ENCODE measurements around the gene ZNF689. TPM values are rescaled to one million over a fixed set of nuclear protein-coding genes. Genes with fewer than 3 reads are reported as not detected.

Gene ZNF689
- total and polyA plus RNA-seq, 2 of the 13 experiments (the other 11 are each of a cell fraction or from before 2014, with no cell fraction given): 9.7 to 19.5 TPM

- TF ChIP-seq ZC3H13 (CRISPR knock-in tag; IDR thresholded peaks at IDR 0.05): no peak
- no peak for TF ChIP-seq TSC22D2 (CRISPR knock-in tag; IDR thresholded peaks at IDR 0.05; ENCODE audit: borderline replicate concordance)
- no peak for TF ChIP-seq NRL (CRISPR knock-in tag; IDR thresholded peaks at IDR 0.05; ENCODE audit: borderline replicate concordance)
- TF ChIP-seq MXD1 (CRISPR knock-in tag; IDR thresholded peaks at IDR 0.05): peak; percentile 16; the same call in 1 of the 2 replicates
- TF ChIP-seq ZNF333 (CRISPR knock-in tag; IDR thresholded peaks at IDR 0.05; ENCODE audit: borderline replicate concordance): no peak; the same call in 1 of the 2 replicates
- no peak for TF ChIP-seq ZNF24 (IDR thresholded peaks at IDR 0.05)
- no peak for TF ChIP-seq NR0B2 (CRISPR knock-in tag; IDR thresholded peaks at IDR 0.05)
- peak; percentile 39; the same call in 1 of the 2 replicates for TF ChIP-seq KDM5B (CRISPR knock-in tag; IDR thresholded peaks at IDR 0.05; ENCODE audit: borderline replicate concordance)
- no peak for TF ChIP-seq E2F2 (CRISPR knock-in tag; IDR thresholded peaks at IDR 0.05; ENCODE audit: borderline replicate concordance)
- TF ChIP-seq EP300 (IDR thresholded peaks at IDR 0.05; ENCODE audit: low read depth in 2 of 2, low read length in 2 of 2): no peak
- TF ChIP-seq EP300 (CRISPR knock-in tag; IDR thresholded peaks at IDR 0.05; ENCODE audit: borderline replicate concordance): peak; percentile 6; the same call in 1 of the 2 replicates
- no peak for TF ChIP-seq KDM3A (CRISPR knock-in tag; IDR thresholded peaks at IDR 0.05; ENCODE audit: low read depth)
- TF ChIP-seq JUNB (CRISPR knock-in tag; IDR thresholded peaks at IDR 0.05; ENCODE audit: borderline replicate concordance): no peak
- TF ChIP-seq DZIP1 (CRISPR knock-in tag; IDR thresholded peaks at IDR 0.05): 0 out of 2 replicates have a peak, but pooled peaks have one; percentile 26
- no peak for TF ChIP-seq ZMYM4 (CRISPR knock-in tag; IDR thresholded peaks at IDR 0.05)
- no peak; the same call in 1 of the 2 replicates for TF ChIP-seq ZNF280B (CRISPR knock-in tag; IDR thresholded peaks at IDR 0.05; ENCODE audit: borderline replicate concordance)
- TF ChIP-seq AHR (CRISPR knock-in tag; IDR thresholded peaks at IDR 0.05): 0 out of 2 replicates have a peak, but pooled peaks have one; percentile 21
- no peak for TF ChIP-seq HMG20B (CRISPR knock-in tag; conservative IDR thresholded peaks at IDR 0.05)
- peak; percentile 100 for TF ChIP-seq PRPF4 (IDR thresholded peaks at IDR 0.05; ENCODE audit: low read depth, low read length, poor library complexity, severe bottlenecking)
- TF ChIP-seq REXO4 (CRISPR knock-in tag; IDR thresholded peaks at IDR 0.05; ENCODE audit: borderline replicate concordance): no peak
- no peak for TF ChIP-seq NCOA1 (CRISPR knock-in tag; IDR thresholded peaks at IDR 0.05)
- TF ChIP-seq ZNF552 (CRISPR knock-in tag; IDR thresholded peaks at IDR 0.05; ENCODE audit: borderline replicate concordance): no peak
- TF ChIP-seq RXRB (CRISPR knock-in tag; IDR thresholded peaks at IDR 0.05; ENCODE audit: borderline replicate concordance): no peak
Observed at GRCh38 chr16:30649725-30650368, 39.7 kb upstream of the ZNF689 start (continued).

Measured in HepG2 (cell line).